ENCODE data around the gene COASY. TPM values are rescaled to one million over a fixed set of nuclear protein-coding genes. Genes with fewer than 3 reads are reported as not detected.

COASY gene
- total RNA-seq, 1 donor from 2014 or later = 61.4 TPM

DNA sequence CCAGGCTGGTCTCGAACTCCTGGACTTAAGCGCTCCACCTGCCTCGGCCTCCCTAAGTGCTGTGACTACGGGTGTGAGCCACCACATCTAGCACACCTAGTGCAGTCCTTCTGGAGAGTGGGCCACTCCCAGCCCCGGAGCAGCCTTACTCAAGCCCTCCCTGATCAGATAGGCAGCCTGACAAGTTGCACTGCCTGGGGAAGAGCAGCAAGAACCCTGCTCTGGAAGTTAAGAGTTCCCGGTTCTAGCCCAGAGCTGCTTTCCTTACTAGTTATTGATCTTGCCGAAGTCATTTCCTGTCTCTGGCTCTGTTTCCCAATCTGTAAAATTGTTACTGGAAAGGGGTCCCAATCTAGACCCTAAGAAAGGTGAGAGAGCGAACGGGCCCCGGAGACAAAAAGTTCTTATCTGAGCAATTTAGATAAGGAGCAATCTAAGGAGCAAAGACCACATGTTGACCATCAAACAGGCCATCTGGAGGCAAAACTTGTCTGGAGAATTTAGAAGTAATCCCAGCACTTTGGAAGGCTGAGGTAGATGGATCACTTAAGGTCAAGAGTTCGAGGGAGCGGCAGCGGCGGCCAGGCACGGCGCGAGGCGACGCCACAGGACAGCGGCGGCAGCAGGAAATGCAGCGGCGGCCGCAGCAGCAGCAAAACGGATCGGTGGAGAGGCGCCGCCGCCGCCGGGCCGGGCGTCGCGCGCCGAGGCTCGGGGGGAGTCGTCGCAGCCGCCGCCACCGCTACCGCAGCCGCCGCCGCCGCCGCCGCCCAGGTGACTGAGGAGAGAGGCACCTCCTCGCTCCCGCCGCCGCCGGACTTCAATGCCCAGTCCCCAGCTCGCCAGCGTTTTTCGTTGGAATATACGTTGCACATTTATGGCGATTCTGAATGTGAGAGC, 30.2 kb upstream of the COASY start:
- peaks cover 35% of the 10 kb centered on the region for H3K4me1 Mint-ChIP-seq
- peak overlapping the region; percentile 69 for H3K4me3 Mint-ChIP-seq
- no peaks in the 10 kb centered on the region for H3K27me3 Mint-ChIP-seq (ENCODE audit: low read depth)
- no peaks in the 10 kb centered on the region for H3K9me3 Mint-ChIP-seq
- TF ChIP-seq CTCF (IDR thresholded peaks at IDR 0.05; ENCODE audit: unreplicated experiment) = peak; percentile 15
- peak overlapping the region; percentile 89 for H3K27ac Mint-ChIP-seq
- no peaks in the 10 kb centered on the region for H3K36me3 Mint-ChIP-seq
- DNase-seq (ENCODE audit: low spot score in 2 of 2, unreplicated experiment in 2 of 2) = peak in 1 of 2 experiments; percentile 66

DNA sequence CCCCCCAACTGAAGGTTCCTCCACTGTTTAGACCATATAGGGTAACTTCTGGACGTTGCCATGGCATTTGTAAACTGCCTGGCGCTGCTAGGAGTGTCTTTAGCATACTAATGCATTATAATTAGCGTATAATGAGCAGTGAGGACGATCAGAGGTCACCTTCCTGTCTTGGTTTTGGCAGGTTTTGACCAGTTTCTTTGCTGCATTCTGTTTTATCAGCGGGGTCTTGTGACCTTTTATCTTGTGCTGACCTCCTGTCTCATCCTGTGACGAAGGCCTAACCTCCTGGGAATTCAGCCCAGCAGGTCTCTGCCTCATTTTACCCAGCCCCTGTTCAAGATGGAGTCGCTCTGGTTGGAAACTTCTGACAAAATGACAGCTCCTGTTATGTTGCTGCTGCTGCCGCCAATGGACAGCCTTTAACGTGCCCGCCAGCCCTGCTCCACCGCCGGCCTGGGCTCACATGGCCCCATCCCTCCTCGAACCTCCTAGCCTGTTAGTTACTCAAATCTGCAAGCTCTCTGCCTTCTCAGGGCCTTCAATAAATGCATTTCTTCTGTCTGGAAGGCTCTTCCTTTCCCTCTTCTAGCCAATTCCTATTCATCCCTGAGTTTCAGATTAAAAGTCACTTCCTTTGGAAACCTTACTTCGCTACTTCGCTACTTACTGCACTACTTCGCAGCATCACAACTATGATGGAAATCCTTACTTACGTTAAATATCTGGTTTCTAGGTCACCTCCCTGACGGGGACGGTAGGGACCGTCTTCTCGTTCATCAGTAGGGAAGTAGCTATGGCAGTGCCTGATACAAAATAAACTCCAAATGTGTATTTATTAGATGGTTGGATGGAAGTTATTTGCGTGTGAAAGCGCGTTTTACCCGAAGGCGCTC, 26.5 kb upstream of the COASY start:
- Mint-ChIP-seq H3K9me3 (no peaks in the 10 kb centered on the region), H3K4me3 (peak overlapping the region; percentile 74), H3K27me3 (ENCODE audit: low read depth) (no peaks in the 10 kb centered on the region), H3K27ac (peak overlapping the region; percentile 94), H3K4me1 (peaks cover 34% of the 10 kb centered on the region), H3K36me3 (peaks cover 8% of the 10 kb centered on the region)
- no peak for DNase-seq (ENCODE audit: low spot score in 2 of 2, unreplicated experiment in 2 of 2)
- TF ChIP-seq CTCF (IDR thresholded peaks at IDR 0.05; ENCODE audit: unreplicated experiment) = no peak

- peak within 1 kb of the TSS; percentile 94 for H3K27ac Mint-ChIP-seq
- H3K36me3 Mint-ChIP-seq = peaks cover 14% of the 10 kb centered on the region
- H3K4me1 Mint-ChIP-seq = peaks cover 30% of the 10 kb centered on the region
- H3K9me3 Mint-ChIP-seq = no peaks in the 10 kb centered on the region
- H3K4me3 Mint-ChIP-seq = peak within 1 kb of the TSS; percentile 77
- DNase-seq (ENCODE audit: low spot score in 2 of 2, unreplicated experiment in 2 of 2) = peak; percentile 82 to 92
- no peak for TF ChIP-seq CTCF (IDR thresholded peaks at IDR 0.05; ENCODE audit: unreplicated experiment)
- no peaks in the 10 kb centered on the region for H3K27me3 Mint-ChIP-seq (ENCODE audit: low read depth)
These were observed 25.9 kb upstream of the COASY start, which contains the start of gene NAGLU for GRCh38 chr17:42536048-42536371. NAGLU (plus strand) TSS chr17:42536241; CDS start chr17:42536273, 32 bp downstream.

DNA sequence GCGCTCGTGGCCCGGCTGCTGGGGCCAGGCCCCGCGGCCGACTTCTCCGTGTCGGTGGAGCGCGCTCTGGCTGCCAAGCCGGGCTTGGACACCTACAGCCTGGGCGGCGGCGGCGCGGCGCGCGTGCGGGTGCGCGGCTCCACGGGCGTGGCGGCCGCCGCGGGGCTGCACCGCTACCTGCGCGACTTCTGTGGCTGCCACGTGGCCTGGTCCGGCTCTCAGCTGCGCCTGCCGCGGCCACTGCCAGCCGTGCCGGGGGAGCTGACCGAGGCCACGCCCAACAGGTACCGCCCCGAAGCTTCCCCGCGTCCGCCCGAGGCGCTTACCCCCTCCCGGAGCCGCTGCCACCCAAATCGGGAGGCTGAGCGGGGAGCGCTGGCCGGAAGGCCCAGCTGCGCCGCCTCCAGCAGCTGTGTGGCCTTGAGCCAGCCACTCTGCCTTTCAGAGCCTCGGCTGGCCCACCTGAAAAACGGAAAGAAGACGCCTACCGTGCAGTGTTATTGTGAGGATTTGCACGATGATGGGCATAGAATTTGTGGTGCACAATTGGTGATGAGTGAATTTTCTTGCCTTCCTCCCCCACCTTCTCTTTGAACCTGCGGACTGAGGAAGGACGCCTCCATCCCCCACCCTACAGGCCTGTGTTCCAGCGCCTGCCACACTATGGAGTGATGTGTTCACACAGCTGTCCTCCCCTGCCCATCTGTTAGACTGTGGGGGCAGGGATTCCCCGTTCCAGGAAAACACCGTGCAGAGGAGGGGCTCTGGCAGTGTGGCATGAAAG, 25.4 kb upstream of the COASY start:
- Mint-ChIP-seq H3K27me3 (ENCODE audit: low read depth) (no peaks in the 10 kb centered on the region), H3K9me3 (no peaks in the 10 kb centered on the region), H3K36me3 (peaks cover 18% of the 10 kb centered on the region), H3K4me3 (peak overlapping the region; percentile 77), H3K4me1 (peaks cover 25% of the 10 kb centered on the region), H3K27ac (peak overlapping the region; percentile 82)
- TF ChIP-seq CTCF (IDR thresholded peaks at IDR 0.05; ENCODE audit: unreplicated experiment) = no peak
- DNase-seq (ENCODE audit: low spot score in 2 of 2, unreplicated experiment in 2 of 2) = peak; percentile 60 to 78

DNA sequence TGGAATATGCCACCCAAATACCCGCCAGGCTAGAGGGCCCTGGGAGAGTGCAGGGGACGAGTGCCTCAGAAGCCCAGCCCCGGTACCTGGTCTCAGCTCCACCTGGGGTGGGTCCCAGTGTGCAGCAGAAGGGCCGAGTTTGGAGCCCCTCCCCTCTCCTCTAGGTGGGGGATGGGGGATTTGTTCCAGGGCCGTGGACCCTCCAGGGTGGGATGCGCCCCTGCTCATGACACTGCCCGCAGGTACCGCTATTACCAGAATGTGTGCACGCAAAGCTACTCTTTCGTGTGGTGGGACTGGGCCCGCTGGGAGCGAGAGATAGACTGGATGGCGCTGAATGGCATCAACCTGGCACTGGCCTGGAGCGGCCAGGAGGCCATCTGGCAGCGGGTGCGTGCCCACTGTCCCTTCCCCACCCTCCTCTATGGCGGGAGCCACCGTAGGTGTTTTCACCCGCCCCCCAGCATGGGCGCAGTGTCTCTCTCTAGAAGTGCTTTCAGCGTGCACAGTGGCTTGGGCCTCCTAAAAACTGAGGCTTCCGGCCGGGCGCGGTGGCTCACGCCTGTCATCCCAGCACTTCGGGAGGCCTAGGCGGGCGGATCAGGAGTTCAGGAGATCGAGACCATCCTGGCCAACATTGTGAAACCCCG, 24.7 kb upstream of the COASY start:
- no peak for DNase-seq (ENCODE audit: low spot score in 2 of 2, unreplicated experiment in 2 of 2)
- Mint-ChIP-seq H3K4me3 (peak overlapping the region; percentile 77), H3K36me3 (peaks cover 19% of the 10 kb centered on the region), H3K27me3 (ENCODE audit: low read depth) (no peaks in the 10 kb centered on the region), H3K27ac (no peak overlapping the region), H3K9me3 (no peaks in the 10 kb centered on the region), H3K4me1 (peaks cover 22% of the 10 kb centered on the region)
- TF ChIP-seq CTCF (IDR thresholded peaks at IDR 0.05; ENCODE audit: unreplicated experiment) = no peak

Data from mesothelial cell of epicardium (in vitro differentiated cells).